GM19193 (cell line): Measurements from ENCODE around the gene FAM110A.

Experiments used
- POLR2A ChIP-seq: IDR thresholded peaks from 4 replicates; pipeline ENCODE4 v1.6.1; 2011; ENCODE audit not compliant: insufficient read depth, insufficient read length; ENCODE audit errors: extremely low read depth

FAM110A gene

DNA sequence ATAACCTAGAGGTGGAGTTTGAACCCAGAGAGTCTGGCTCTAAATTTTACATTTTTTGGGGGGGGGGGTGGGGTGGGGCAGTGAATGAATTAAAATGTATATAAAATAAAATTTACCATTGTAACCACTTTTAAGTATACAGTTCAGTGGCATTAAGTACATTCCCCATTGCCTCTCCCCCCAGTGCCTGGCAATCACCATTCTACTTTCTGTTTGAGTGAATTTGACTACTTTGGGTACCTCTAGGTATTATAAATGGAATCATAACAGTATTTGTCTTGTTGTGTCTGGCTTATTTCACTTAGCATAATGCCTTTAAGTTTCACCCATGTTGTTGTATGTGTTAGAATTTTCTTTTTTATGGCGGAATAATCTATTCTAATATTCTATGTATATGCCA is 2.7 kb downstream of the FAM110A start:
- TF ChIP-seq POLR2A: no peak

DNA sequence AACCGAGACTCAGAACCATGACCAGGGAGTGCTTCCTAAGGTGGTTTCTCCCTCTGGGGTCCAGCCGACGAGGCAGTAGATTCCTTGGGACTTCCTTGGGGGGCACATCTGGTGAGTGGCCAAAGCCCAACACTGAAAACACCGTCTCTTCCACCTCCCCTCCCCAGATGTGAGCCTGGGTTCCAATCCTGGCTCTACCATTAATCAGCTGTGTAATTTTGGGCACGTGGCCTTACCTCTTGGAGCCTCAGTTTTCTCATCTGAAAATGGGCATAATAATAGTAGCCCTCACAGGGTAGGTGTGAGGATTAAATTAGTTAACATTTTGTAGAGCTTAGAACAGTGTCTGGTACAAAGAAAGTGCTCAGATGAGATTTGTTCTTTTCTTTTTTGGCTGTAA is 5.5 kb downstream of the FAM110A start:
- no peak for TF ChIP-seq POLR2A

DNA sequence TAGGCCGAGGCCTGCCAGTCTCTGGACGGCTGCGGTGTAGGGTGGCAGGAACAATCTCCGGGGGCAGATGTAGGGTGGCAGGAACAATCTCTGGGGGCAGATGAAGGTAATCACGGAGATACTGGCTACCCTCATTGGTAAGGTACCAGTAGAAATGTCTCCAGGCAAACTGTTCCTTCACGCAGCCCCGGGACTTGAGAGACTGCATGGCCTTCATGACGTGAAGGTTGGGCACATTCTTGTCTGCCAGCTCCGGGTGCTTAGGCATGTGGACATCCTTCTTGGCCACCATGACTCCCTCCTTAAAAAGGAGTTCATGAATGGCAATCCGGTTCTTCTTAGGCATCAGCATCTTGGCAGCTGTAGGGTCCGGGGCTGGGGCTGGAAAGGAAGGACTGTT is 6.1 kb downstream of the FAM110A start:
- TF ChIP-seq POLR2A: no peak

DNA sequence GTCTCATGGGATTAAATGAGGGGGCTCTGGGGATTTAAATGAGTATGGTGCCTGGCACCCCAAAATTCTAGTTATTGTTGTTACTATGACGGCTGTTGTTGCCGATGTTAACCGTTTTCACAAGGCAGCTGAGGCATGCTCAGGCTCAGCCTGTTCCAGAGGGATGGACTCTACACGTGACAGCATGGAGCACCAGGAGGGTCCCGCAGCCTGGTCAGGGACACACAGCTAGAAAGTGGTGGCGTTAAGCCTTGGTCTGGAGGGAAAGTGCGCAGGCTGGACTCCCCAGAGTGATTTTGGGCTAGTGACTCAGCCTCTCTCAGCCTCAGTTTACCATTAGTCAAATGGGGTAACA is 7.0 kb downstream of the FAM110A start:
- TF ChIP-seq POLR2A: no peak

DNA sequence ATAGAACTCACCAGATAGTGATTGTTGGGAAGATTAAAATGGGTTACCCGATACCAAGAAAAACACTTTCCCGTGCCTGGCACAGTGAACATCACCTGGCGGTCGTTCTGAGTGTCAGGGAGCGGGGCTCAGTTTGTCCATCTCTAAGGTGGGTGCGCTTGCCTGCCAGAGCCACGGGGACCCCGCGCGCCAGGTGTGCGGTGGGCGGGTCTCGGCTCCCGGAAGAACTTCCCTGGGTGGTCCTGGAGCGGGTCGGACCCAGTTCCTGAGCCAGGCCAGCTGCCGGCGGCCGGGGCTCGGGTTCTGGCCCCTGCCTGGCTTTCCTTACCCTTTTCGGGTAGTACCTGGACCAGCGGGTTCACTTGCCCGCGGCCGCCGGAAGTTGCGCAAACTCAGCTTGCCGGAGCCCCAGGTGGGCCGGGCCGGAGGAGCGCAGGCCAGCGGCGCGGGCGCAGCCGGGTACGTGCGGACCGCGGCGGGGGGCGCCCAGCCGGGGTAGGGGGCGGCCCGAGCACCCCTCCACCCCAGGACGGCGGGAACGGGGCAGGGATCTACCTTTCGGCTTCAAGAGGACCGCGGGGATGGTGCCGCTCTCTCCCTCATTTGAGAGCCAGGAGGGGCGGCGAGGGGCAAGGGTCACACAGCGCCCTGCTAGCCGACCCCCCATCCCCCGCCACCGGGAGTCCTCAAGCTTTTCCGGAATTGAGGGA is 7.5 kb downstream of the FAM110A start:
- TF ChIP-seq POLR2A: no peak

DNA sequence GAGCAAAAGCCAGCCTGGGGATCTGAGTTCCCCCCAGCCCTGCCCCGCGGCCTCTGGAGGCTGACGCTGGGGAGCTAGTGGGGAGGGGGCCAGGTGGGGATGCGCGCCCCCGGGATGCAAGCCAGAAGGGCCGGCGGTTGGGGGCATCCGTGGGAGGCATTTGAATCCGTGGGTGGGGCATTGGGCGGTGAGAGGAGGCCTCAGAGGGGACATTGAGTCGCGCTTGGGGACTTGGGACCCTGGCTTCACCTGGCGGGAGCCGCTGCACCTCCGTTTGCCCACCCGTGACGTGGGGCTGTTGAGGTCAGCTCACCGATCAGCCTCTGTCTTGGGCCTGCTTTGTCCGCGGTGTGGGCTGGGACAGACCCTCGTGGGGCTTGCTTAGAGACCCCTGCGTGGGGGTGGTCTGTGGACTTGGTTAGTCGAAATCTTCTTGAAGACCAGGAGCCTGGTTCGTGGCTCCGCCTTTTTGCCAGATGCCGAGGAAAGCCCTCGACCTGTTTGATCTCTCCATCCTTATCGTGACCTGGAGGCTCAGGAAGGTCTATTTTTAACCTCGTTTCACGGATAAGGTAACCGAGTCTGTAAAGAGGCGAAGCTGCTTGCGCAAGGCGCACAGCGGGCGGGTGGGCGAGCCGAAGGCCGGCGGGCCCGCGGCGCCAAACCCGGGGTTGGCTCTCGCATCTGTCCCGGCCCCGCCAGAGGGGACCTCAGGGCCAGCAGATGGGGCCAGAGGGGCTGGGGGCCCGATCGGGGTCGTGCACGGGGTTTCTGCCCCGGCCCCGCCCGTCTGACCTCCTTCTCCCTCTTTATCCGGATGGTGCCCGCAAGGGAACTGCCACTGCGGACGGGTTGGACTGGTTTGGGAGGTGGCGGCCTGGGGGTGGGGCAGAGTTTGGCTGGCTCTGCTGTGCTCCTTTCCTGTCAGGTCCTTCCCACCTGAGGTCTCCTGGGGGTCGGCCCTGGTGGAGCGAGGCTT is 8.3 kb downstream of the FAM110A start:
- TF ChIP-seq POLR2A: no peak

DNA sequence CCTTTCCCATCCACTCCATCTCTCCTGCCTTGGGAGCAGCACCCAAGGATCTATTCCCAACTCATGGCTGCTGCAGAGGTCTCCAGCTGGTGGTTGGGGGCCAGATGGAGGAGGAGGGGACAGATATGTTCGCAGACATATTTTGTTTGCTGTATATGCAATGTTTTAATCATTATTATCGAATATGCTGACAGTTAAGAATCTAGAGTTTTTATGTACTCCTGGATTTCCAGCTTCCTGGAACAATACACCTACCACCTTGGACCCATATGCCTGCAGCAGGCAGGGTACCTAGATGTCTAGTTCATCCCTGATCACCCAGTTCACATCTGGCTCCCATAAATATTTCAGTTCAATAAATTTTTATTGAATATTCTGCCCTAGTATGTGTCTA is 9.0 kb downstream of the FAM110A start:
- TF ChIP-seq POLR2A: no peak

DNA sequence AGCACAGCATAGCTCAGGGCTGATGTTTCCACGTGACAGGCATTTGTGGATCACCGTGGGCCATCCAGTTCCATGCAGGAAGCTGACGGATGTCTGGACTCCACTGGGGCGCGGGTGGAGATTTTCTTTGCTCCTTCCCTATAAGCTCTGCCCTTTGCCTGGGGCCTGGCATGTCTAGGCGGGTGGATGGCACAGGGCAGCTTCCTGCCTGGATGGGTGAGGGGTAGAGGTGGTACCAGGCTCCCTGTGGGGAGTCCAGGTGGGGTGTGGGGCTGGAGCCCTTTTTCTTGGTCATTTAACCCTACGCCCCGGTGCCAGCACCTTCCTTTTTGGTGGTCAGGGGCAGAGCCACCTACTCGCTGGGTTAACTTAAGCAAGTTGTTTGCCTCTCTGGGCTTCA is 10.4 kb downstream of the FAM110A start:
- TF ChIP-seq POLR2A: no peak

DNA sequence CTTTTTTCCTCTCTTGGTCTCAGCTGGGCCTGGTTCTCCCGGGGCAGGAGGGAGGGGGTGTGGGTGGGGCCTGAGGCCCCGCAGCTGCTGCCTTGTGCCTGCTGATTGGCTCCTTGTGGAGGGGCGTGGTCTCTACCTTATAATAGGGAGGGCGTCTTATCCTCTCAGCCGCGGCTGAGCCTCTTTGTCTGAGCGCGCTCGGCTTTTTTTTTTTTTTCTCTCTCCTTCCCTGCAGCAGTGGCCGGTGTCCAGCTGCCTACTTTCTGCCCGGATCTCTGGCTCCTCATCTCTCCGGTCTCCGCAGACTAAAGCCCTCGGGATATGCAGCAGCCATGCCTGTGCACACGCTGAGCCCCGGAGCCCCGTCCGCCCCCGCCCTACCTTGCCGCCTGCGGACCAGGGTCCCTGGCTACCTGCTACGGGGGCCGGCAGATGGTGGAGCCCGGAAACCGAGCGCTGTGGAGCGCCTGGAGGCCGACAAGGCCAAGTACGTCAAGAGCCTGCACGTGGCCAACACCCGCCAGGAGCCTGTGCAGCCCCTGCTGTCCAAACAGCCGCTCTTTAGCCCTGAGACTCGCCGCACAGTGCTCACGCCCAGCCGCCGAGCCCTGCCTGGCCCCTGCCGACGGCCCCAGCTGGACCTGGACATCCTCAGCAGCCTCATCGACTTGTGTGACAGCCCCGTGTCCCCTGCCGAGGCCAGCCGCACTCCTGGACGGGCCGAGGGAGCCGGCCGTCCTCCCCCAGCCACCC is 11.1 kb downstream of the FAM110A start:
- no peak for TF ChIP-seq POLR2A

DNA sequence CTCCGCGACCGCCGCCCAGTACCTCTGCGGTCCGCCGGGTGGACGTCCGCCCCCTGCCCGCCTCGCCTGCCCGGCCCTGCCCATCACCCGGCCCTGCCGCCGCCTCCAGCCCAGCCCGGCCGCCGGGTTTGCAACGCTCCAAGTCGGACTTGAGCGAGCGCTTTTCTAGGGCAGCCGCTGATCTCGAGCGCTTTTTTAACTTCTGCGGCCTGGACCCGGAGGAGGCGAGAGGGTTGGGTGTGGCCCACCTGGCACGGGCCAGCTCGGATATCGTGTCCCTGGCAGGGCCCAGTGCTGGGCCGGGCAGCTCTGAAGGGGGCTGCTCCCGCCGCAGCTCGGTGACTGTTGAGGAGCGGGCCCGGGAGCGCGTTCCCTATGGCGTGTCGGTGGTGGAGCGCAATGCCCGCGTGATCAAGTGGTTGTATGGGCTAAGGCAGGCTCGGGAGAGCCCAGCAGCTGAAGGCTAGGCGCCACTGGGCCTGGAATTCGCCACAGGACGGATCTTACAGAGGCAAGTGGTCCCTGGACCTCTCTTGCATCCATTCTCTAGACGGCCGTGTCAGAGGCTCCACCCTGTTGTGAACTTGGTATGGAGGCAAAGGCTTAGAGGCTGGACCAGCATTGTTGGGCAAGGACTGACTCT is 11.8 kb downstream of the FAM110A start:
- no peak for TF ChIP-seq POLR2A

DNA sequence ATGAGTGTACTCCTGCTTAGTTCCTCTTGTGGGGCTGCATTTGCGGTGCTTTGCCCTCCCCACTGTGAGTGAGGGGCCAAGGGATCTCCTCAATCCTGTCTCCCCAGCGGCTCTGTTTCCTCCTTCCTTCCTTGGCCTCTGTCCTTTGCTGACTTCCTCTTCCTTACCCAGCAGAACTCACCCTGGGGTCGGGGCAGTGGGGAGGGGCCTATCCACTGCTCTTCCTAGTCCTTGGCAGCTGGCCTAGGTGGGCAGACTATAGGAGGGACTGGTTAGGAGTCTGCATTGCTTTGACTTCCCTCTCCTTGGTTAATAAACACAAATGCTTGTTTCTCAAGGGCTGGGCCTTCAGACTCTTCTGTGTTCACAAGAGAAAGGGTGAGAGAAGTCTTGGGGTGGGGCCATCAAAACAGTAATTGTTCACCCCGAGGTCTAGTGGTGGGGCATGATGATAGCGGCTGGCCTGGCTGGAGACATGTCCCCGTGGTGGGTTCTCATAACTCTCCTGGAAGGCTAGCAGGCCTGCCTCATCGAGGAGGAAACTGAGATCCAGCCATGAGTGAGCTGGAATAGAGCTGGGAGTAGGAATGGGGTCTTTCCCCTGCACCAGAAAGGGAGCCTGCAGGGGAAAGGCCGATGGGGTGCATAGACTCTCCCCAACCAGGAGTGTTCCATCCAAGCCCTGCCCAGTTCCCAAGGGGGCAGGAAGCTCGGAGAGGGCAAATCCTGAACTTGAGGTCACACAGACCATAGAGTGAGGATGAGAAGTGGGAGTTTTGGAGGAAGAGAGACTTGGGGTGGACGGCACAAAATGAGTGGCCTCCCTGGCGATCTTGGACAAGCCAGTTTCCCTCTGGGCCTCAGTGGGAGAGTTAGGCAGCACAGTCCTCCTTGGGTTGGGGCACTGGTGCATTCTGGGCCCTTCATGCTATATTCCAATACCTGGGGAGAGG is 12.7 kb downstream of the FAM110A start:
- TF ChIP-seq POLR2A: no peak

DNA sequence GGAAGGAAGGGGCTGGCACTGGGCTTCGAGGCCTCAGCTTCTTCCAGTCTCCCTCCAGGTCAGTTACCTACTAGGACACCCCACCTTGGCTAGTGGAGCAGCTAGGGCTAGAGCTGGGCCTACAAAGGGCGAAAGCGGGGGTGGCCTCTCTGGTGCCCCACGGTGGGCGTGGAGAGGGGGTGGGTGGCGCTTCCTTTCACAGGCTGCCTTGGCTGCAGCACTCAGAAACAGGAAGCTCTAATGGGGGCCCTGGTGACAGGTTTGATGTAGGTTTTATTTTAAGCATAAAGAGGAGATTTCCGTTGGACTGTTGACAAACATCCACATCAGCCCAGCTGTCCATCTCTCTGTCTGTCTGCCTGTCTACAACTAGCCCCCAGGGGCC is 13.4 kb downstream of the FAM110A start:
- TF ChIP-seq POLR2A: no peak

DNA sequence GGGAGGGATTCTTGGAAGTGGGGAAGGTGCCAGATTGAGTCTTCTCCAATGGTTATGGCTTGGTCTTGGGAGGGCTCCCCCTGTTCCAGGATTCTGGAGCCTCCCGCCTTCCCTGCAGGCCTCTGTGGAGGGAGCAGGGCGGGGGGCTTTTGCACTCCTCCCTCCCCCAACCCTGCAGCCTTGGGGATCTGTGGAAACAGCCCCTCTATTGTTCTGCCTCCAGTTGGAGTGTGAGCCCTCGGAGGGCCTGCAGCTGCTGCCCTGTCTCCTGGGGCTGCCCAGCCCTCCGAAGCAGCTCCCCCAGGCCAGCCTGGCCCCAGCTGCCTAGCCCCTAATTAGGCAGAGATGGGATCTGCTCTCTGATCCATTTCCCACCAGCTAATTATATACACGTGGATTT is 14.7 kb downstream of the FAM110A start:
- TF ChIP-seq POLR2A: no peak
